ENCODE measurements around the gene MMP13.

- TF ChIP-seq EZH2 (IDR thresholded peaks at IDR 0.05; ENCODE audit: insufficient read depth, poor library complexity, severe bottlenecking) (no peak), EZH2phosphoT487 (IDR thresholded peaks at IDR 0.05; ENCODE audit: insufficient read depth, low read depth) (no peak)
Measured at GRCh38 chr11:102955624-102956023, at the start of gene MMP13.

Data from GM23248 (cell line).